Activated B cell treated with CpG ODN at 0.5 μM for 24 hours (primary cell): ENCODE measurements around the gene SERPING1. TPM values are rescaled to one million over a fixed set of nuclear protein-coding genes. Genes with fewer than 3 reads are reported as not detected.

Experiments
- ATAC-seq: fragments of 200-7000 bp; cut with Tn5 transposase; one replicate; pipeline ENCODE4 v1.10.0; 2021; ENCODE audit warnings: low read depth, mild to moderate bottlenecking, moderate library complexity
- CTCF ChIA-PET: fragments of 350-600 bp; sonication (Branson Sonifier 250); formaldehyde crosslinking; loops from one replicate; lab custom pipeline; 2021; ENCODE audit warnings: antibody characterized with exemption; lab: Charles Lee
- POLR2A ChIA-PET: fragments of 350-600 bp; sonication (Branson Sonifier 250); formaldehyde crosslinking; loops from one replicate; lab custom pipeline; 2021; ENCODE audit warnings: antibody characterized with exemption; lab: Charles Lee
- DNase-seq: peaks from one replicate; pipeline ENCODE4 v3.0.0; 2022
- H3K27ac Mint-ChIP-seq: one replicate; pipeline ENCODE4 v1.8.0; 2020; ENCODE audit warnings: mixed read lengths
- H3K27me3 Mint-ChIP-seq: one replicate; pipeline ENCODE4 v1.8.0; 2021; ENCODE audit warnings: mixed read lengths
- H3K36me3 Mint-ChIP-seq: one replicate; pipeline ENCODE4 v1.8.0; 2021; ENCODE audit warnings: low read depth, mixed read lengths
- H3K4me1 Mint-ChIP-seq: one replicate; pipeline ENCODE4 v1.8.0; 2021; ENCODE audit warnings: mixed read lengths
- H3K4me3 Mint-ChIP-seq: one replicate; pipeline ENCODE4 v1.8.0; 2020; ENCODE audit warnings: mild to moderate bottlenecking, mixed read lengths
- H3K9me3 Mint-ChIP-seq: one replicate; pipeline ENCODE4 v1.8.0; 2020; ENCODE audit warnings: mixed read lengths
- CTCF ChIP-seq: fragments of 200-600 bp; IDR thresholded peaks from one replicate; pipeline ENCODE4 v1.8.0; 2022; ENCODE audit warnings: antibody characterized with exemption, mild to moderate bottlenecking
- intact Hi-C: fragments of 100-400 bp; cut with micrococcal nuclease; formaldehyde crosslinking; loops from one replicate; pipeline ENCODE4 v1.15.1; 2024
- total RNA-seq: library from RNA; stranded (reverse); gene quantifications from 2 replicates; pipeline ENCODE4 v1.2.3, GENCODE V29; 2022

Gene SERPING1
- total RNA-seq, 1 donor from 2014 or later, result not detected

DNA sequence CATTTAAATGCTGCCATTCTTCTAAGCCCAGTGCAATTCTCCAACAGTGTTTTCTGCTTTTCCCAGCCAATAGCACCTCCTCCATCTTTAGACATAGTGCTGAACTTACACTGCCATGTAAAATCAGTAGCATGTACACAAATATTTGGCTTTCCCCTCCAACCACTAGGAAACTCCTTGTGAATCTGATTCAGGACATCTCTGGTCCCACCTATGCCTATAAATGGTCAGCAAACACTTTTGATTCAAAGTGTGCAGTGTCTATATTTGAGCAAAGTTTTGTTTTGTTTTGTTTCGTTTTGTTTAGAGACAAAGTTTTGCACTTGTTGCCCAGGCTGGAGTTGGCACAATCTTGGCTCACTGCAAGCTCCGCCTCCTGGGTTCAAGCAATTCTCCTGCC lies 27.4 kb downstream of the SERPING1 start:
- Mint-ChIP-seq H3K4me1 (no peaks in the 10 kb centered on the region), H3K27me3 (peaks cover 11% of the 10 kb centered on the region), H3K27ac (no peak overlapping the region), H3K9me3 (peaks cover 3% of the 10 kb centered on the region), H3K4me3 (no peak overlapping the region), H3K36me3 (peaks cover 1% of the 10 kb centered on the region)
- intact Hi-C loops, result no loop called here
- DNase-seq (no peak), ATAC-seq (no peak)
- TF ChIP-seq CTCF, result no peak
- ChIA-PET CTCF (no interaction called here), POLR2A (no interaction called here)

DNA sequence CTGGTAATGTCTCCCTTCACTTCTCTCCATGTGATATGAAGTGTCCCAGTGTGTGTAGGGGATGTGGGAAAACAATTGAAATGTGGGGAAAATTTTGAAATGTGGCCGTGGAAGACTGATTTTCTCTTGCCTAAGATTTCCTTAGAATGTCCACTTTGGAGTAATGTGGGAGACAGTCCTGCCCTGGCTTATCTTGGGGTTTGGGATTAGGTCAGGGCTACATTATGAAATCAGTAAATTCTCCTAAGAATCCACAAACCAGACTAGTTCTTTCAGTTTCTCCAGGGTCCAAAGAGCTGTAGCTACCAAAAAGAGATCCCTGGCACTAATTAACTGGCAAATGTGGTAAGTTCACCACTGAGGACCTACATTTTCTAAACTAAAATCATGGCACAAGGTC lies 29.4 kb downstream of the SERPING1 start:
- Mint-ChIP-seq H3K27ac (no peak overlapping the region), H3K4me1 (no peaks in the 10 kb centered on the region), H3K4me3 (no peak overlapping the region), H3K36me3 (no peaks in the 10 kb centered on the region), H3K27me3 (peaks cover 24% of the 10 kb centered on the region), H3K9me3 (no peaks in the 10 kb centered on the region)
- POLR2A ChIA-PET, result no interaction called here
- ATAC-seq (no peak), DNase-seq (no peak)
- no peak for TF ChIP-seq CTCF
- CTCF ChIA-PET, result no interaction called here
- intact Hi-C loops, result no loop called here

GRCh38 chr11:57630171-57630570 lies 32.7 kb downstream of the SERPING1 start:
- ChIA-PET CTCF (no interaction called here), POLR2A (no interaction called here)
- Mint-ChIP-seq H3K27ac (no peak overlapping the region), H3K9me3 (no peaks in the 10 kb centered on the region), H3K36me3 (no peaks in the 10 kb centered on the region), H3K4me1 (no peaks in the 10 kb centered on the region), H3K27me3 (peaks cover 31% of the 10 kb centered on the region), H3K4me3 (no peak overlapping the region)
- intact Hi-C loops, result no loop called here
- ATAC-seq (no peak), DNase-seq (no peak)
- TF ChIP-seq CTCF, result no peak

DNA sequence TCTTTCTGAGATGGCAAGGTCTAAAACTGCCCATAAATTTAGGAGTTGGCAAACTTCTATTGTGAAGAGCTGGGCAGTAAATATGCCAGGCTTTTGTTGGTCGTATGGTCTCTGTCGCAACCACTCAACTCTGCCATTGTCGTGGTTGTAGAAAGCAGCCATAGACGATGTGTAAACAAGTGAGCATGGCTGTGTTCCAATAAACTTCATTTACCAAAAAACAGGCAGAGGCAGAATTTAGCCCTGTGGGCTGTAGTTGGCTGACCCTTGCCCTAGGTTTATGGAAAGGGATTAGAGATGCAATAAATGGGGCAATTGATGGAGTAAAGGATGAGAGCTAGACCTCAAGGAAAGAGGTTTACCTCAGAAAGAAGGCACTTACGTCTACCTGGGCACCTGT lies 34.6 kb downstream of the SERPING1 start:
- H3K4me3 Mint-ChIP-seq, result no peak overlapping the region
- H3K9me3 Mint-ChIP-seq, result no peaks in the 10 kb centered on the region
- ChIA-PET POLR2A (no interaction called here), CTCF (interaction anchor here (1.6 kb wide), 1 partner anchor 8 kb away, joined by 4 read pairs; no protein-coding TSS in a partner anchor)
- no peak for ATAC-seq
- H3K36me3 Mint-ChIP-seq, result no peaks in the 10 kb centered on the region
- no peak for TF ChIP-seq CTCF
- no peak for DNase-seq
- H3K27me3 Mint-ChIP-seq, result peaks cover 40% of the 10 kb centered on the region
- no peaks in the 10 kb centered on the region for H3K4me1 Mint-ChIP-seq
- intact Hi-C loops, result no loop called here
- H3K27ac Mint-ChIP-seq, result no peak overlapping the region

DNA sequence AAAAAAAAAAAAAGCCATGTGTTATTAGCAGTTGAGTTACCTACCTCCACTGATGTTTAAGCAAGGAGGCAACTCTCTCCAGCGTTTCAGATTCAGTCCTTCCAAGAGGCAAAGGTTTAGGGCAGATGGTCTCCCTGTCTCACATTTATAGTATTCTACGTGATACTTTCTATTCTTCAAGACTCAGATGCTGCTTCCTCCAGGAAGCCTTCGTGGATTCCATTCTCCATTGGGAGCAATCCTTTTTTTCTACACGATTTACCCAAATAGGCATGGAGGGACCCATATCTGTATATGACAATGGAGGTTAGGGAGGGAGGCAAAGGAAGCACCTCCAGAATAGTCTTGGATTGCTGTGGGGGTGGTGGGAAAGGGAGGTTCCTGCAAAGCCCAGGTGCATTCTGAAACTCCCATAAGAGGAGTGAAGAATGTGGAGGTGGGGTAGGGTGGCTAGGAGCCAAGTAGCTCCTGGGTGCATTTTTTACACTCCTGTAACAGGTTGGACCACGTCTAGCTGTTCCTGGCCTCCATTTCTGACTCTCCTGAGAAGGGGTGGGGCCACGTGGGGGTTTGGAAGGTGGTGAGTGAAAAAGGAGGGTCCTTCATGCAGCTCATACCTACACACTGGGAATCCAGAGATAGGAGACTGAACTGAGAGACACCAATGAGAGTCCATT lies 36.0 kb downstream of the SERPING1 start:
- no peak overlapping the region for H3K4me3 Mint-ChIP-seq
- H3K36me3 Mint-ChIP-seq, result no peaks in the 10 kb centered on the region
- peaks cover 10% of the 10 kb centered on the region for H3K4me1 Mint-ChIP-seq
- no peak for DNase-seq
- intact Hi-C loops, result no loop called here
- no peak overlapping the region for H3K27ac Mint-ChIP-seq
- ChIA-PET POLR2A (no interaction called here), CTCF (interaction anchor here (2.0 kb wide), 1 partner anchor 11 kb away, joined by 8 read pairs; no protein-coding TSS in a partner anchor)
- H3K27me3 Mint-ChIP-seq, result peaks cover 49% of the 10 kb centered on the region
- H3K9me3 Mint-ChIP-seq, result no peaks in the 10 kb centered on the region
- TF ChIP-seq CTCF, result no peak
- no peak for ATAC-seq
